Right forelimb (tissue), 1 donor: Measurements from ENCODE around the gene CHRD.

Experiments
- DNase-seq: peaks from one replicate; pipeline ENCODE4 v3.0.0-alpha.2; 2018

CHRD gene

GRCh38 chr3:184384342-184384741 lies 4.5 kb downstream of the CHRD start:
- no peak for DNase-seq

- DNase-seq: no peak
These were observed 5.1 kb downstream of the CHRD start for GRCh38 chr3:184384856-184385422.

GRCh38 chr3:184386047-184386806 lies 6.4 kb downstream of the CHRD start:
- DNase-seq: no peak

GRCh38 chr3:184387174-184387714 lies 7.4 kb downstream of the CHRD start:
- no peak for DNase-seq

- DNase-seq: no peak
These were observed 8.5 kb downstream of the CHRD start for GRCh38 chr3:184388164-184388935.

GRCh38 chr3:184388936-184389230 lies 9.0 kb downstream of the CHRD start:
- no peak for DNase-seq

GRCh38 chr3:184389384-184389783 lies 9.5 kb downstream of the CHRD start:
- DNase-seq: no peak

GRCh38 chr3:184389935-184390528 lies 10.2 kb downstream of the CHRD start:
- DNase-seq: no peak

GRCh38 chr3:184391266-184391665 lies 11.4 kb downstream of the CHRD start:
- no peak for DNase-seq

- no peak for DNase-seq
These were observed 15.4 kb downstream of the CHRD start for GRCh38 chr3:184395320-184395660.

- no peak for DNase-seq
These were observed 19.6 kb downstream of the CHRD start for GRCh38 chr3:184399410-184399809.

GRCh38 chr3:184405075-184406030 lies 25.5 kb downstream of the CHRD start:
- DNase-seq: no peak

- DNase-seq: no peak
These were observed 29.6 kb downstream of the CHRD start for GRCh38 chr3:184409331-184409926.

- no peak for DNase-seq
These were observed 30.2 kb downstream of the CHRD start for GRCh38 chr3:184409946-184410500.

GRCh38 chr3:184414418-184415202 lies 34.8 kb downstream of the CHRD start:
- DNase-seq: no peak

GRCh38 chr3:184415203-184415490 lies 35.3 kb downstream of the CHRD start:
- DNase-seq: no peak

- DNase-seq: peak; percentile 62
These were observed 37.9 kb downstream of the CHRD start for GRCh38 chr3:184417619-184418327.

- DNase-seq: no peak
These were observed 39.3 kb downstream of the CHRD start for GRCh38 chr3:184419171-184419570.

- DNase-seq: no peak
These were observed 43.7 kb downstream of the CHRD start for GRCh38 chr3:184423561-184423960.

- no peak for DNase-seq
These were observed 46.9 kb downstream of the CHRD start for GRCh38 chr3:184426691-184427141.
